Breast epithelium (tissue), 4 donors: ENCODE data around the gene PSMD5. TPM values are rescaled to one million over a fixed set of nuclear protein-coding genes. Genes with fewer than 3 reads are reported as not detected.

Experiments used
- DNase-seq, 2 donors: peaks; one replicate each; pipeline ENCODE4 v3.0.0-alpha.2; 2019; ENCODE audit warnings: low spot score in 2 of 2
- H3K27ac ChIP-seq, 2 donors: fragments of 200-600 bp; sonication (generic) in 1 of 2; one replicate each; pipeline ENCODE4 v1.5.1; 2016 to 2019; ENCODE audit warnings: mild to moderate bottlenecking in 1 of 2
- H3K27me3 ChIP-seq, 2 donors: fragments of 200-600 bp; sonication (generic) in 1 of 2; one replicate each; pipeline versions ENCODE4 v1.5.1 to v1.6.0; 2017 to 2019; ENCODE audit warnings: control low read depth in 1 of 2, mild to moderate bottlenecking in 1 of 2
- H3K36me3 ChIP-seq: fragments of 200-600 bp; one replicate; pipeline ENCODE4 v1.5.1; 2019
- H3K4me1 ChIP-seq, 2 donors: fragments of 200-600 bp; sonication (generic); one replicate each; pipeline ENCODE4 v1.5.1; 2016 to 2019; ENCODE audit warnings: control low read depth in 1 of 2
- H3K4me3 ChIP-seq, 3 donors: fragments of 200-600 bp; sonication (generic); 1 replicate in 2 of 3; 2 replicates in 1 of 3; pipeline ENCODE4 v1.5.1; 2016 to 2019; ENCODE audit warnings: mild to moderate bottlenecking in 3 of 3, moderate library complexity in 2 of 3
- H3K9me3 ChIP-seq, 2 donors: fragments of 200-600 bp; sonication (generic) in 1 of 2; one replicate each; pipeline ENCODE4 v1.5.1; 2016 to 2019; ENCODE audit warnings: control low read depth in 1 of 2
- CTCF ChIP-seq, 3 donors: fragments of 450-650 bp; IDR thresholded peaks; one replicate each; pipeline ENCODE4 v1.5.1; 2016 to 2017; ENCODE audit warnings: antibody characterized with exemption in 3 of 3, mild to moderate bottlenecking in 3 of 3, moderate library complexity in 3 of 3
- POLR2A ChIP-seq: fragments of 450-650 bp; IDR thresholded peaks from one replicate; pipeline ENCODE4 v1.6.1; 2016; ENCODE audit warnings: antibody characterized with exemption, mild to moderate bottlenecking, moderate library complexity
- POLR2AphosphoS5 ChIP-seq, 3 donors: sonication (generic); formaldehyde crosslinking; IDR thresholded peaks; one replicate each; pipeline ENCODE4 v1.6.1; 2017; ENCODE audit warnings: antibody characterized with exemption in 3 of 3
- intact Hi-C: fragments of 100-400 bp; cut with DNase I; formaldehyde crosslinking; loops from one replicate; pipeline ENCODE4 v1.15.1; 2023; ENCODE audit warnings: low total_unique reads
- total RNA-seq, 3 donors: library from RNA; depleted of rRNA; stranded (reverse); fragments of >200 nt; gene quantifications; one replicate each; pipeline ENCODE4 v1.1.0, GENCODE V29; 2016

PSMD5 gene
- total RNA-seq, 3 donors from 2014 or later, result 48.3 to 54.1 (median 50.3) TPM

GRCh38 chr9:120877276-120878034 is 34.7 kb upstream of the PSMD5 start:
- Histone ChIP-seq H3K4me1 (no peaks in the 10 kb centered on the region), H3K9me3 (no peaks in the 10 kb centered on the region), H3K27ac (peak overlapping the region; percentile 91 to 93), H3K27me3 (no peaks in the 10 kb centered on the region), H3K4me3 (peak overlapping the region; percentile 69 to 84 (median 75)), H3K36me3 (no peaks in the 10 kb centered on the region)
- TF ChIP-seq POLR2A (no peak), POLR2AphosphoS5 (IDR thresholded peaks at IDR 0.05) (no peak), CTCF (IDR thresholded peaks at IDR 0.05) (no peak)
- intact Hi-C loops, result no loop called here
- no peak for DNase-seq

- TF ChIP-seq CTCF (IDR thresholded peaks at IDR 0.05) (no peak), POLR2AphosphoS5 (IDR thresholded peaks at IDR 0.05) (no peak), POLR2A (no peak)
- intact Hi-C loops, result no loop called here
Measured at GRCh38 chr9:120876842-120877240, 34.1 kb upstream of the PSMD5 start, which contains the start of gene PHF19. PHF19 (minus strand) TSS chr9:120877188; CDS start chr9:120874741, 2,447 bp downstream.

GRCh38 chr9:120875954-120876841 is 33.5 kb upstream of the PSMD5 start:
- peak; percentile 71 to 73 for DNase-seq
- TF ChIP-seq POLR2A (no peak), POLR2AphosphoS5 (IDR thresholded peaks at IDR 0.05) (peak in 2 of 3 donors; percentile 22 to 23), CTCF (IDR thresholded peaks at IDR 0.05) (no peak)
- intact Hi-C loops, result no loop called here
- H3K4me3 ChIP-seq, result peak overlapping the region; percentile 69 to 84 (median 75)
- H3K4me1 ChIP-seq, result no peaks in the 10 kb centered on the region
- H3K27ac ChIP-seq, result peak overlapping the region; percentile 91 to 93
- H3K27me3 ChIP-seq, result no peaks in the 10 kb centered on the region
- no peaks in the 10 kb centered on the region for H3K36me3 ChIP-seq
- no peaks in the 10 kb centered on the region for H3K9me3 ChIP-seq

More at GRCh38 chr9:120876842-120877240, 34.1 kb upstream of the PSMD5 start, which contains the start of gene PHF19:
- Histone ChIP-seq H3K36me3 (no peaks in the 10 kb centered on the region), H3K4me3 (peak within 1 kb of the TSS; percentile 69 to 84 (median 75)), H3K27me3 (no peaks in the 10 kb centered on the region), H3K4me1 (no peaks in the 10 kb centered on the region), H3K27ac (peak within 1 kb of the TSS; percentile 91 to 93), H3K9me3 (no peaks in the 10 kb centered on the region)
- no peak for DNase-seq

- intact Hi-C loops, result no loop called here
- H3K4me3 ChIP-seq, result peak overlapping the region; percentile 69 to 84 (median 75)
- H3K27ac ChIP-seq, result peak overlapping the region; percentile 91 to 93
- TF ChIP-seq POLR2AphosphoS5 (IDR thresholded peaks at IDR 0.05) (no peak), CTCF (IDR thresholded peaks at IDR 0.05) (no peak)
- H3K27me3 ChIP-seq, result no peaks in the 10 kb centered on the region
- no peaks in the 10 kb centered on the region for H3K9me3 ChIP-seq
- H3K36me3 ChIP-seq, result no peaks in the 10 kb centered on the region
- no peaks in the 10 kb centered on the region for H3K4me1 ChIP-seq
- DNase-seq, result no peak
Measured at GRCh38 chr9:120875643-120875953, 32.9 kb upstream of the PSMD5 start.

- Histone ChIP-seq H3K4me1 (no peaks in the 10 kb centered on the region), H3K27me3 (no peaks in the 10 kb centered on the region), H3K9me3 (no peaks in the 10 kb centered on the region), H3K36me3 (no peaks in the 10 kb centered on the region), H3K4me3 (no peak overlapping the region), H3K27ac (peak overlapping the region in 1 of 2 donors; percentile 93)
- intact Hi-C loops, result no loop called here
- TF ChIP-seq POLR2AphosphoS5 (IDR thresholded peaks at IDR 0.05) (no peak), POLR2A (no peak), CTCF (IDR thresholded peaks at IDR 0.05) (no peak)
- no peak for DNase-seq
Measured at GRCh38 chr9:120875195-120875565, 32.5 kb upstream of the PSMD5 start.
